Suprapubic skin (tissue), 4 donors: ENCODE data around the gene ELMO1.

Experiments used
- POLR2A ChIP-seq, 2 donors: fragments of 450-650 bp; IDR thresholded peaks; one replicate each; pipeline ENCODE4 v1.6.1; 2017; ENCODE audit warnings: antibody characterized with exemption in 2 of 2, mild to moderate bottlenecking in 2 of 2, moderate library complexity in 2 of 2
- POLR2AphosphoS5 ChIP-seq, 3 donors: sonication (generic); formaldehyde crosslinking; IDR thresholded peaks; one replicate each; pipeline ENCODE4 v1.6.1; 2017; ENCODE audit warnings: antibody characterized with exemption in 3 of 3

DNA sequence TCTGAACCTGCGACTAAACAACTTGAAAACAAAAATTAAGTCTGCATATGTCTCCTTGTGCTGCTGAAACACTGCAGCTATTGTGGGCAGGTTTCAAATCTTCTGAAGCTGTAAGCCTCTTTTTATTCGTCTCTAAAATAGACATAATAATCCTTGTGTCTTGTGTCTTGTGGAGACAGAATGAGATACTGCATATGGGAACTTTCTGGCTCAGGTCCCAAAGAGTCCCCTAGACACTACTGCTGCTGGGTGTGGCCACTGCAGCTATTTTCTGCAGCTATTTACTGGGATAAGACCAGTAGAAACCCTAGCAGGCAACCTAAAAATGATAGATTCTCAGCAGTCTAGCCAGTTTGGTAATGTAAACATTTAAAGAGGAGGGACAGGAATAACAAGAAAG, 252.0 kb downstream of the ELMO1 start:
- TF ChIP-seq POLR2A (IDR thresholded peaks at IDR 0.05) = no peak
- TF ChIP-seq POLR2AphosphoS5 (IDR thresholded peaks at IDR 0.05) = no peak
